Measurements from ENCODE around the gene CEPT1.
"Not testable (repeated sequence)": the region's sequence is repeated elsewhere in the genome, so short reads cannot be mapped to it uniquely, and the experiment has no call there.

The CEPT1 gene

GRCh38 chr1:111139956-111140679 is at the start of gene CEPT1, which contains the start of gene DRAM2:
CEPT1 (plus strand) TSS chr1:111140223; CDS start chr1:111147715, 7,492 bp downstream.
DRAM2 (minus strand) TSS chr1:111140093; CDS start chr1:111131554, 8,539 bp downstream.
- DNase-seq, result peak; percentile 42

GRCh38 chr1:111095421-111095820 is 44.6 kb upstream of the CEPT1 start:
- DNase-seq, result not testable (repeated sequence)

DNA sequence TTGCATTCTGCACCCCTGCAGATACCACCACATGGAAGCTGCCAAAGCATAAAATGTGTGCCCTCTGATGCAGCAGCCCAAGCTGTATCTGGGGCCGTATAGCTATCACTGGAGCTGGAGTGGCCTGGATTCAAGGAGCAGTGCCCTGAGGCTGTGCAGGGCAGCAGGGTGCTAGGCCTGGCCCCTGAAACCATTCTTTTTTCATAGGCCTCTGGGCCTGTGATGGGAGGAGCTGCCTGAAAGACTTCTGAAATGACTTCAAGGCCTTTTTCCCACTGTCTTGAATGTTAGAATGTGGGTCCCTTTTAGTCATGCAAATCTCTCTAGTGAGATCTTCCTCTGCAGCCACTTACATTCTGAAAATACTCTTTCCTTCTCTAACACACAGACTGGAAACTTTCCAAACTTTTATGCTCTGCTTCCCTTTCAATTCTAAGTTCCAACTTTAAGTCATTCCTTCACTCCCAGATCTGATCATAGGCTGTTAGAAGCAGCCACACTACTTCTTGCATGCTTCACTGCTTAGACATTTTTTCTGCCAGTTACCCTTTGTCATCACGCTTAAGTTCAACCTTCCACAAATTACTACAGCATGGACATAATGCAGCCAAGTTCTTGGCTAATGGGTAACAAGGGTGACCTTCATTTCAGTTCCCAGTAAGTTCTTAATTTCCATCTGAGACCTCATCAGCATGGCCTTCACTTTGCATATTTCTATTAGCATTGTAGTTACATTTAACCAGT is 42.5 kb upstream of the CEPT1 start:
- DNase-seq, result no peak

DNA sequence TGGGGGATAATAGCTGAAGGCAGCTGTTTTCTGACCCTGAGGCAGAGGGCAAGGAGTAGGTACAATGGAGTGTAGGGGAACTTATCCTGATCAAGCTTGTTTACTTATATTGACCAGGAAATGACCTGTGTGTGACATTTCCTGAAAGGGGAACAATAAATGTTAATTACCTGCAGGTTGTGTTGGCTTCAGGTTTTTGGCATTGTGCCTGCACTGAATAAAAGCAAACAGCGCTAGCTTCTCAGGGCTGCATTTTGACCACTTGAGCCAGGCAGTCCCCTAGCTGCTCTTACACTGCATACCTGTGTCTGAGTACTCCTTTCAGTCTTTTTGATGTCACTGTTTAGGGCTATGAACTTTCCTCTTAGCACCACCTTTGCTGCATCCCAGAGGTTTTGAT is 40.7 kb upstream of the CEPT1 start:
- DNase-seq, result no peak

GRCh38 chr1:111101854-111102642 is 38.0 kb upstream of the CEPT1 start:
- no peak for DNase-seq

DNA sequence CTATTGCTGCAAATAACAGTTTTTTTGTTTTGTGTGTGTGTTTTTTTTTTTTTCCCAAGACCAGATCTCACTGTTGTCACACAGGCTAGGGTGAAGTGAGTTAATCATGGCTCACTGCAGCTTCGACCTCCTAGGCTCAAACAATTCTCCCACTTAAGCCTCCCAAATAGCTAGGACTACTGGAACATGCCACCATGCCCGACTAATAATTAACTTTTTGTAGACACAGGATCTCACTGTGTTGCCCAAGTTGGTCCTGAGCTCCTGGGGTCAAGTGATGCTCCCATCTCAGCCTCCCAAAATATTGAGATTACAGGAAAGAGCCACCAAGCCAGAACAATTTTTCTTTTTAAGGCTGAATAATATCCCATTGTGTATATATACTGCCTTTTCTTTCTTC is 35.0 kb upstream of the CEPT1 start:
- DNase-seq, result no peak

GRCh38 chr1:111110197-111110899 is 29.7 kb upstream of the CEPT1 start:
- no peak for DNase-seq

- no peak for DNase-seq
Measured at GRCh38 chr1:111116496-111116895, 23.5 kb upstream of the CEPT1 start.

GRCh38 chr1:111126354-111126753 is 13.7 kb upstream of the CEPT1 start:
- no peak for DNase-seq

- DNase-seq, result no peak
Measured at GRCh38 chr1:111127923-111128643, 11.9 kb upstream of the CEPT1 start.

DNA sequence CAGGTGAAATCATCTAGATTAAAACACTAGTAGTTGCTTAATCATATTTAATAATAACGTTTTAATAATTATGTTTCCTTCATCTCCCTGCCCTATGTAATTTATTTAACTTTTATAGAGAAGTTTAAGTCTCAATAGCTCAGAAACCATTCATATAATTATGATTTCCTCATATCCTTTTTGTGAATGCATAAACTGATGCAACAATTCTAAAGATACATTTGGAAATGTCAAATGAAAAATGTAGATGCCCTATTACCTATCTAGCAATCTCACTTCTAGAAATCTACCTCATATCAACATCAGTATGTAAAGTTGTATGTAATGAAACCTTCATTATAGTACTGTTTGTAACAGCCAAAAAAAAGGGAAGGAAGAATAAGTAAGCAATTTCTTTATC is 10.6 kb upstream of the CEPT1 start:
- DNase-seq, result no peak

DNA sequence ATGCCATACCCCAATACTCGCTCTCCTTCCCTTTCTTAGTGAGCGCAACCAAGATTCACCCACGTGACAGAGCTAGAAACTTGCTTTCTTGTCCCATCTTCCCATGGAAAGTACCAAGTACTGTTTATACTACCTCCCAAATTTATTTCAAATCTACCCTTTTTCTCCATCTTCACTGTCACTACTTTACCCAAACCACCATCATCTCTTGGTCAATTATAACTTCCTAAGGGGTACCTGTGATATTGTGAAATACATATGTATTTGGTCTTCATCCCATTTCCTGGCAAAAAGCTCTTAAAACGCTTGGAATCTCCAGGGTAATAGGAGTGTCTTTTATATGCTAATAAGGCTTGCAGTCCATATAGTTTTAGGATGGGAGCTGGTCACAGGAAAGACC is 8.3 kb upstream of the CEPT1 start:
- no peak for DNase-seq

DNA sequence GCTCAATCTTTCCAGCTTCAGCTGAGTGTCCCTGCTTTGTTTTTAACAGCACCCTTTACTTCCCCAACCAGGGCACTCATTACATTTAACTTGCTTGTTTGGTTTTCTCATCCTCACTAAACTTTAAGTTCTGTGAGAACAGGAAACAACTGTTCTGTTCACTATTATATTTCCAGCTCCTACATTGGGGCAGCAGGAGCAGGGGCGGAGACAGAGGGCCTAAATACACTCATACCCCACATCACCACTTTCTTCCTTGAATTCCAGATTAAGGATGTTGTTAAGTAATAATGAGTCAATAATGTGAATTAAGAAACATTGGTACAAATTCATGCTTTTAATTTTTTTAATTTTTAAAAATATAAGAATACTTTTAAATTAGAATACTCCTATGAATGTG is 6.2 kb upstream of the CEPT1 start:
- no peak for DNase-seq

GRCh38 chr1:111139324-111139955 is 583 bp upstream of the CEPT1 start:
- DNase-seq, result no peak

GRCh38 chr1:111140680-111140967 is 601 bp downstream of the CEPT1 start:
- DNase-seq, result no peak

DNA sequence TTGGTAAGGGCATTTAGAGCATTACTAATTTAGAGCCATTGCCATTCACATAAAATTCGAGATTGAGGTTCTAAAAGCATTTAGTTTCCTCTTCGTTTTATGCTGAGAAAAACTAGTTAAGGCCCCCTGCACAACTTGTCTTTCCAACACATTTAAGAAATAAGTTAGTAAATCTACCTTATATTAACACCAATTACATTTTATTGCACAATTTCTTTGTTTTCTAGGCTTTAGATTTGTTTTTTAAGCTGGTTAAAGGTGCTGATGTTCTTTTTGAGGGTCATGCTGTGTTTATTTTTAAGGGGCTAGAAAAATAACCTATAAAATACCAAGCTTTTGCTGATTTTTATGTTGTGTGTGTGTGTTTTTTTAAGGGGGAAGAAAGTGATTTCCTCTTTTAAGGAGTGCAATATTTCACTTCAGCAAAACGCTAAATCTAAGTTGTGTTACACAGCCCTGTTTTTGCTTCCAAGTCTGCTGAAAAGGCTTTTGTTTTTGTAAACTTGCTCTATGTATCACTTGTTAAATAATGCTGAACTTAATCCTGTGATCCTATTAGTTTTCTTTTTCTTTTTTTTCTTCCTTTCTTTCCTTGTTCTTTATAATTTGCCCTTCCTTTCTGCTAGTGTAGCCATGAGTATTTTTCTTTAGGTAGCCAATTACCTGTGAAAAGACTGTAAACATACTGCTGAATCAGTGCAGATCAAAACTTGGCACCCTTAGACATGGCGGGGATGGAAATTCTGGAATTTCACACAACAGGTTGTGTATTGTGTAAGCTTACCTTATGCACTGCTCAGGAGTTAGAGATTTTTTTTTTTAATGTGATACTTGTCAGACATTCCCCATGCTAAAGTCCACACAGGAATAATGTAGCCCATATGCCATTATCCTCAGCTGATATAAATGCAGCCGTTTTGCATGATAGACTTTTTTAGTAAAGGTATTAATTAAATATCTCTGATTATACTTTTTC is 1.5 kb downstream of the CEPT1 start:
- no peak for DNase-seq

DNA sequence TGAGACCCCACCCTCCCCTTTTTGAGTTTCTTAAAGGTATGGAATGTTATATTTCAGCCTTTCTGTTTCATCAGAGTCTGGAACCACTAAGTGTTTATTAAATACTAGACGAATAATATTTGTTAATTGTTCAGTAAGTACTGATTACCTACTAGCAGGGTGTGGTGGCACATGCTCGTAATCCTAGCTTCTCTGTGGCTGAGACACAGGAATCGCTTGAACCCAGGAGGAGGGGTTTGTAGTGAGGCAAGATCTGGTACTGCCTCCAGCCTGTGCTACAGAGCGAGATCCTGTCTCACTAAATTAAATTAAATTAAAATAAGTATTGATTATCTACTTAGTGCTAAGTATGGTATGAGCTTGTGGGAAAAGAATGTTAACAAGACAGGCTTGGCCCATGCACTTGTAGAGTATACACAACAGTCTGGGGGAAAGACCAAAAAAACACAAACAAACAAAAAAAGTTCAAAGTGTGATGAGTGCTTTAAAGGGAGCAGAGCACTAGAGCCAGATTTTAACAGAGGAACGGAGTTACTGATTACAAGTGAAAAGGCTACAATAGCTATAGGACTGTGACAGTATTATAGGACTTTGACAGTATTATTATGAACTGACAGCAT is 2.4 kb downstream of the CEPT1 start:
- no peak for DNase-seq

DNA sequence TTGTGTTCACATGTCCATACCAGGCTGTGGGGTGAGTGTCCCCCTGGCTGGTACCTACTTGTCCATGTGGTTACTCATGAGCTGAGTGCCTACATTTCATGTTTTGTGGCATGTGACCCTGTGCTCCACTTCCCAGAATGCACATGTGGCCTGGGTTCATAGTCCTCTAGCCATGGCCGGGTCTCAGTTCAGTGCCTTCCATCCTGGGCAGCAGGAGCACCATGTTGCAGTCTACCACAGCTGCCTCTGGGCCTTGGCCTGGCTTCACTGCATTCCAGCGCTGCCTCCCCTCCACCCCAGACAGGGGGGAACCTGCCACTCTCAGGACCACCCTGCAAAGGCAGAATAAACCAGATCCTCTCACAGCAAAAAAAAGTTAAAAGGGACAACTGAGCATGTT is 5.5 kb downstream of the CEPT1 start:
- DNase-seq, result no peak

DNA sequence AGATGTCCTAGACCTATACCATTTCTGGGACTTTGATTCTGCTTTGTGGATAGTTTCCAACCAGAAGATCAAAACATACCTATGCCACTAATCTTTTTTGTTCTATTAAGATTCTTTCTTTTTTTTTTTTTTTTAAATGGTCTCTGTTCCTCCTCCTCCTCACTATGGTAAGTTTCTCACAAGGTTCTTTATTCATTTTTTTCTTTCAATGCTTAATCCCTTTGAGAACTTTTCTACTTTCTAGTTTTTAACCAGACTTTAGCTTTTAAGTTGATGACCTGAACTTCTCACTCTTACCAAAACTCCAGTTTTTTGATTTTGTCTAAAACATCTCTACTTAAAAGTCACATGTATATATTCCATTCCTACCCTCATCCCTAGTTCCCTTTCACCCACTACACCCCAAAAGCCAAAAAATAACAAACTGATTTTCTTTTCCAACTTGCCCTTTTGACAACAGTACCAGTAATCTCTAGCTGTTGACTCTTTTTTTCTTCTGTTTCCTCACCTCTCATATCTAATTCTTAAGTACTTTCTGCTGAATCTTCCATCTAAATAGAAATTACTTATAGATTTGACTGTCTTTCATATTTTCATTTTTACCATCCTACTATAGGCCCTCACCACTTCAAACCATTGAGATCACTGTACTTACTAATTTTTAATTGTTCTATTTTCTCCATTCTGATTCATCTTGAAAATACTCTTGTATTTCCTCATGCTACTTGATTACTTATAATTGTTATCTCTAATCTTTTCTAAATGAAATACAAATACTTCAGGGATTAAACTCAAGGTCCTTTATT is 6.1 kb downstream of the CEPT1 start:
- no peak for DNase-seq
